ENCODE results near the gene MAP3K20.
"Not testable (repeated sequence)": the region's sequence is repeated elsewhere in the genome, so short reads cannot be mapped to it uniquely, and the experiment has no call there.

The MAP3K20 gene

DNA sequence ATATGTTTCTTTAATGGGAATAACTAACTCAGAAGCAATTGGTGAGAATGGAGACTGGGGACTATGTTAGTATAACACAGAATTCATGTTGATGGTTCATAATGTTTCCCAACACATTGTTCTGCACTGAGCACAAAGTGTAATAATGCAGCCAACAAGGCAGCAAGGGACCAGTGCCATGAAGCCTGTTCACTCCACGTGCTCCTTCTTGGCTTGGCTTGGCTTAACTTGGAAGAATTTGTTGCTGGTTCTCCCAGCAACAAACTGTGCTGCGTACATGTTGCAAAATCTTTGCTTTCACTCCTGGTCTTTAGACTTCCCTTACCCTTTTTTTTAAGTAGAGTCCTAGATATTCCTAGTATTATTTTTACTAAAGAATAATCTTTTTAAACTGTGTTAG lies 129.7 kb downstream of the MAP3K20 start:
- in situ Hi-C loops (cut with HindIII; ENCODE audit: low pct_ligation_motif_present, low sequenced_read_pairs), result loop anchor here (25.0 kb wide), 2 partner anchors 168 to 393 kb away; no protein-coding TSS in a partner anchor
- Histone ChIP-seq H3K27ac (no peak overlapping the region), H3K36me3 (replicated peaks) (peaks cover 3% of the 10 kb centered on the region), H3K4me3 (ENCODE audit: low read depth, low read length) (no peak overlapping the region), H3K27me3 (replicated peaks) (no peaks in the 10 kb centered on the region)
- TF ChIP-seq, protein P1, sequence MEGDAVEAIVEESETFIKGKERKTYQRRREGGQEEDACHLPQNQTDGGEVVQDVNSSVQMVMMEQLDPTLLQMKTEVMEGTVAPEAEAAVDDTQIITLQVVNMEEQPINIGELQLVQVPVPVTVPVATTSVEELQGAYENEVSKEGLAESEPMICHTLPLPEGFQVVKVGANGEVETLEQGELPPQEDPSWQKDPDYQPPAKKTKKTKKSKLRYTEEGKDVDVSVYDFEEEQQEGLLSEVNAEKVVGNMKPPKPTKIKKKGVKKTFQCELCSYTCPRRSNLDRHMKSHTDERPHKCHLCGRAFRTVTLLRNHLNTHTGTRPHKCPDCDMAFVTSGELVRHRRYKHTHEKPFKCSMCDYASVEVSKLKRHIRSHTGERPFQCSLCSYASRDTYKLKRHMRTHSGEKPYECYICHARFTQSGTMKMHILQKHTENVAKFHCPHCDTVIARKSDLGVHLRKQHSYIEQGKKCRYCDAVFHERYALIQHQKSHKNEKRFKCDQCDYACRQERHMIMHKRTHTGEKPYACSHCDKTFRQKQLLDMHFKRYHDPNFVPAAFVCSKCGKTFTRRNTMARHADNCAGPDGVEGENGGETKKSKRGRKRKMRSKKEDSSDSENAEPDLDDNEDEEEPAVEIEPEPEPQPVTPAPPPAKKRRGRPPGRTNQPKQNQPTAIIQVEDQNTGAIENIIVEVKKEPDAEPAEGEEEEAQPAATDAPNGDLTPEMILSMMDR (IDR thresholded peaks at IDR 0.05; ENCODE audit: low read depth, low read length, missing control alignments), result no peak
- no peak for DNase-seq

GRCh38 chr2:173207124-173207523 lies 131.5 kb downstream of the MAP3K20 start:
- not testable (repeated sequence) for DNase-seq; H3K27me3 ChIP-seq (replicated peaks); H3K36me3 ChIP-seq (replicated peaks); H3K4me3 ChIP-seq (ENCODE audit: low read depth, low read length); H3K27ac ChIP-seq
- in situ Hi-C loops (cut with HindIII; ENCODE audit: low pct_ligation_motif_present, low sequenced_read_pairs), result loop anchor here (25.0 kb wide), 2 partner anchors 170 to 395 kb away; no protein-coding TSS in a partner anchor

DNA sequence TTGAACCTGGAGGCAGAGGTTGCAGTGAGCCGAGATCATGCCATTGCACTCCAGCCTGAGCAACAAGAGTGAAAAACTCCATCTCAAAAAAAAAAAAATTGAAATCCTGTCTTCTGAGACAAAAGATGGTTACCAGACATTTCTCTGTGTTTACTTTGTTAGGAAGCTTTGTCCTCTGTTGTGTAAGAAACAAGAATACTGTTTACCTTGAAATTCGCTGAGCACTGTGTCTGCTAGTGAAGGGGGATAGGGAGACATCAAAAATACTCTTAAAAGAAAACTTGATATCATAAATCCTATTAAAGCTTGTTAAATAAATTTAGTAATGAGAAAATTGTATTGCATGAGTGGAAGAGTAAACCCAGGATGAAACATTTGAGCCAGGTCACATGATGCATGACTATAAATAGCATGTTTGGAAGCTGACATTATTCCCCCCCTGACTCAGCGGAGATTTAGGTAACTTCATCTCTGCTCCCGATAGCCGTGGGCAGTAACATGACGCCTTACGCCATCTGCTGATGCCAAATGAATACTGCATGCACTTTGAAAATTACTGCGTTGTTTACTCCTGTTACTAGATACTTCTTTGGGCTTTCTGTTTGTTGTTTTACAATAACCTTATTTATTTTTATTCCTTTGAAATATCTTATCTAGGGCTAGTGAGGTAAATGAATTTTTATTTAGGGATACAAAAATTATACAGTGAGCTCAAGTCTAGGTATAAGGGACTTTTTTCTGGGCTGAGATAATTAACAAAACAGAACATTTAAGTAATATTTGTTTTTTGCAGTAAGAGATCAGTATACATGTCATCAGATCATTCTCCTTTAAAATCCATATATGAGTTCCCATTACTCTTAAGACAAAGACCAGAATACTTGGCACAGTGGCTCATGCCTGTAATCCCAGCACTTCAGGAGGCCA lies 134.9 kb downstream of the MAP3K20 start:
- Histone ChIP-seq H3K36me3 (replicated peaks) (peaks cover 3% of the 10 kb centered on the region), H3K27me3 (replicated peaks) (no peaks in the 10 kb centered on the region), H3K4me3 (ENCODE audit: low read depth, low read length) (no peak overlapping the region), H3K27ac (peak overlapping the region; percentile 64)
- in situ Hi-C loops (cut with HindIII; ENCODE audit: low pct_ligation_motif_present, low sequenced_read_pairs), result loop anchor here (25.0 kb wide), 2 partner anchors 173 to 398 kb away; no protein-coding TSS in a partner anchor
- DNase-seq, result peak; percentile 91
- TF ChIP-seq, protein P1 (IDR thresholded peaks at IDR 0.05; ENCODE audit: low read depth, low read length, missing control alignments), result peak; percentile 89

DNA sequence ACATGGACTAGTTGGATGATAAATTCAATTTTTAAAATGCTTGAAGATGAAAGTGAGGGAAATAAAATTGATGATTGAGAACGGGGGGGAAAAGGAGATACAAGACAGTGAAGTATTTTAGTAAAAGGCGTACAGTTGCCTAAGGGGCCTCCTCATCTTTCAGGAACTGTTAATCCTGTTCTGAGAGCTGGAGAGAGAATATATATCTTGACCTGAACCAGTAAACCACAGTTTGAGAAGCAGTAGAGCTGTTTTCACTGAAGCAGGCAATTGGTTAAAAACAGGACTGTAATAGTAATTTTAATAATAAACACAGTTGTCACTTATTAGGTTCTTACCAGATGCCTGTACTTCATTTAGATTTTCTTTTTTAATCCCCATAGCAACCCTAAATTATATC lies 137.5 kb downstream of the MAP3K20 start:
- no peak for DNase-seq
- Histone ChIP-seq H3K27me3 (replicated peaks) (no peaks in the 10 kb centered on the region), H3K36me3 (replicated peaks) (peaks cover 3% of the 10 kb centered on the region), H3K4me3 (ENCODE audit: low read depth, low read length) (no peak overlapping the region), H3K27ac (no peak overlapping the region)
- in situ Hi-C loops (cut with HindIII; ENCODE audit: low pct_ligation_motif_present, low sequenced_read_pairs), result loop anchor here (25.0 kb wide), 2 partner anchors 176 to 401 kb away; no protein-coding TSS in a partner anchor
- TF ChIP-seq, protein P1 (IDR thresholded peaks at IDR 0.05; ENCODE audit: low read depth, low read length, missing control alignments), result no peak

GRCh38 chr2:173214213-173214612 lies 138.6 kb downstream of the MAP3K20 start:
- TF ChIP-seq, protein P1 (IDR thresholded peaks at IDR 0.05; ENCODE audit: low read depth, low read length, missing control alignments), result no peak
- in situ Hi-C loops (cut with HindIII; ENCODE audit: low pct_ligation_motif_present, low sequenced_read_pairs), result loop anchor here (25.0 kb wide), 2 partner anchors 177 to 402 kb away; no protein-coding TSS in a partner anchor
- H3K36me3 ChIP-seq (replicated peaks), result peaks cover 3% of the 10 kb centered on the region
- no peaks in the 10 kb centered on the region for H3K27me3 ChIP-seq (replicated peaks)
- H3K27ac ChIP-seq, result no peak overlapping the region
- no peak overlapping the region for H3K4me3 ChIP-seq (ENCODE audit: low read depth, low read length)
- no peak for DNase-seq

DNA sequence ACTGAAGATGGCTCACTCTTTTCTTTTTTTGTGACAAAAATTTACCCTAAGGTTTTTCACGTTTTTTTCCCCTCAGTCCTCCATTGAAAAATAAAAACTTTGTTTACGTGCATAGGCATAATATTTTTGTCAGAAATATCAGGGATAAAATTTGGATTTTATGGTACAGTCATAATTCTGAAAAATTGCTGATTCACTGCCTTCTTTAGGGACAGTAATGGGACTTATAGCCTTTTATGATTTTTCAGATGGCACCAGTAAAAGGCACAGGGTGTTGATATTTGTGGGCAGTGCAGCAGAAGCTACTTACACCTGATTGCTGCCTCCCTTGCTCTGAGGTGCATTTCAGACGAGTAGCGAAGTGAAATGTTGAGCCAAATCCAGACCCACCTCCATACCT lies 139.7 kb downstream of the MAP3K20 start:
- no peaks in the 10 kb centered on the region for H3K36me3 ChIP-seq (replicated peaks)
- in situ Hi-C loops (cut with HindIII; ENCODE audit: low pct_ligation_motif_present, low sequenced_read_pairs), result loop anchor here (25.0 kb wide), 2 partner anchors 178 to 403 kb away; no protein-coding TSS in a partner anchor
- DNase-seq, result no peak
- TF ChIP-seq, protein P1 (IDR thresholded peaks at IDR 0.05; ENCODE audit: low read depth, low read length, missing control alignments), result no peak
- H3K27ac ChIP-seq, result no peak overlapping the region
- no peak overlapping the region for H3K4me3 ChIP-seq (ENCODE audit: low read depth, low read length)
- no peaks in the 10 kb centered on the region for H3K27me3 ChIP-seq (replicated peaks)

All from brain microvascular endothelial cell (primary cell).